Activated CD4-positive, alpha-beta memory T cell treated with anti-CD3 and anti-CD28 coated beads for 36 hours (primary cell): ENCODE measurements around the gene ENG. TPM values are rescaled to one million over a fixed set of nuclear protein-coding genes. Genes with fewer than 3 reads are reported as not detected.
"Not testable (repeated sequence)": the region's sequence is repeated elsewhere in the genome, so short reads cannot be mapped to it uniquely, and the experiment has no call there.

Experiments
- CTCF ChIA-PET: fragments of 350-600 bp; sonication (Branson Sonifier 250); formaldehyde crosslinking; loops from one replicate; lab custom pipeline; 2021; ENCODE audit warnings: antibody characterized with exemption, inconsistent platforms; lab: Charles Lee
- POLR2A ChIA-PET: fragments of 350-600 bp; sonication (Branson Sonifier 250); formaldehyde crosslinking; loops from one replicate; lab custom pipeline; 2021; ENCODE audit warnings: antibody characterized with exemption; lab: Charles Lee
- DNase-seq: peaks from one replicate; pipeline ENCODE4 v3.0.0-alpha.2; 2020
- H3K27ac Mint-ChIP-seq: one replicate; pipeline ENCODE4 v1.8.0; 2021; ENCODE audit warnings: mixed read lengths
- H3K27me3 Mint-ChIP-seq: one replicate; pipeline ENCODE4 v1.8.0; 2021; ENCODE audit warnings: mixed read lengths
- H3K36me3 Mint-ChIP-seq: one replicate; pipeline ENCODE4 v1.8.0; 2021; ENCODE audit warnings: mixed read lengths
- H3K4me1 Mint-ChIP-seq: one replicate; pipeline ENCODE4 v1.8.0; 2021; ENCODE audit warnings: low read depth, mixed read lengths
- H3K4me3 Mint-ChIP-seq: one replicate; pipeline ENCODE4 v1.8.0; 2021; ENCODE audit warnings: mild to moderate bottlenecking, mixed read lengths
- H3K9me3 Mint-ChIP-seq: one replicate; pipeline ENCODE4 v1.8.0; 2021; ENCODE audit warnings: mixed read lengths
- intact Hi-C: fragments of 100-400 bp; cut with micrococcal nuclease; formaldehyde crosslinking; loops from one replicate; pipeline ENCODE4 v1.15.1; 2023
- total RNA-seq, 2 experiments: library from RNA; stranded (reverse); gene quantifications; one replicate each; pipeline ENCODE4 v1.2.3, GENCODE V29; 2021

Gene ENG
- total RNA-seq, 2 experiments from 2014 or later = 12.0 to 12.2 TPM

- H3K36me3 Mint-ChIP-seq = peaks cover 57% of the 10 kb centered on the region
- H3K4me3 Mint-ChIP-seq = no peak overlapping the region
- peaks cover 9% of the 10 kb centered on the region for H3K4me1 Mint-ChIP-seq
- DNase-seq = no peak
- ChIA-PET CTCF (interaction anchor here (0.7 to 1.3 kb wide), 4 partner anchors 9 to 155 kb away, joined by 3 to 5 read pairs (median 3); partner anchors contain the start of gene TOR2A), POLR2A (no interaction called here)
- peaks cover 9% of the 10 kb centered on the region for H3K9me3 Mint-ChIP-seq
- intact Hi-C loops = no loop called here
- H3K27ac Mint-ChIP-seq = no peak overlapping the region
- no peaks in the 10 kb centered on the region for H3K27me3 Mint-ChIP-seq
Measured at GRCh38 chr9:127890053-127890452, 35.6 kb upstream of the ENG start.

GRCh38 chr9:127887792-127888191 is 33.3 kb upstream of the ENG start:
- no peak for DNase-seq
- no peaks in the 10 kb centered on the region for H3K27me3 Mint-ChIP-seq
- peaks cover 38% of the 10 kb centered on the region for H3K36me3 Mint-ChIP-seq
- H3K9me3 Mint-ChIP-seq = no peaks in the 10 kb centered on the region
- H3K27ac Mint-ChIP-seq = no peak overlapping the region
- intact Hi-C loops = no loop called here
- peaks cover 11% of the 10 kb centered on the region for H3K4me1 Mint-ChIP-seq
- POLR2A ChIA-PET = interaction anchor here (0.6 kb wide), 1 partner anchor 232 kb away, joined by 3 read pairs; no protein-coding TSS in a partner anchor
- CTCF ChIA-PET = interaction anchor here (1.0 kb wide), 1 partner anchor 18 kb away, joined by 4 read pairs; no protein-coding TSS in a partner anchor
- no peak overlapping the region for H3K4me3 Mint-ChIP-seq

GRCh38 chr9:127886401-127886972 is 32.0 kb upstream of the ENG start:
- H3K27ac Mint-ChIP-seq = no peak overlapping the region
- CTCF ChIA-PET = interaction anchor here (1.0 kb wide), 1 partner anchor 17 kb away, joined by 4 read pairs; no protein-coding TSS in a partner anchor
- H3K9me3 Mint-ChIP-seq = no peaks in the 10 kb centered on the region
- peaks cover 33% of the 10 kb centered on the region for H3K36me3 Mint-ChIP-seq
- intact Hi-C loops = no loop called here
- H3K27me3 Mint-ChIP-seq = no peaks in the 10 kb centered on the region
- no peak overlapping the region for H3K4me3 Mint-ChIP-seq
- DNase-seq = no peak
- H3K4me1 Mint-ChIP-seq = peaks cover 6% of the 10 kb centered on the region
- POLR2A ChIA-PET = no interaction called here

GRCh38 chr9:127885508-127886281 is 31.2 kb upstream of the ENG start:
- DNase-seq = no peak
- Mint-ChIP-seq H3K9me3 (no peaks in the 10 kb centered on the region), H3K4me3 (no peak overlapping the region), H3K4me1 (peaks cover 6% of the 10 kb centered on the region), H3K27ac (no peak overlapping the region), H3K36me3 (peaks cover 27% of the 10 kb centered on the region), H3K27me3 (no peaks in the 10 kb centered on the region)
- POLR2A ChIA-PET = no interaction called here
- CTCF ChIA-PET = interaction anchor here (1.1 to 1.7 kb wide), 3 partner anchors 16 to 151 kb away, joined by 5 to 9 read pairs (median 7); partner anchors contain the start of gene TOR2A
- intact Hi-C loops = no loop called here

GRCh38 chr9:127884976-127885490 is 30.6 kb upstream of the ENG start:
- intact Hi-C loops = no loop called here
- DNase-seq = no peak
- POLR2A ChIA-PET = no interaction called here
- no peaks in the 10 kb centered on the region for H3K27me3 Mint-ChIP-seq
- CTCF ChIA-PET = interaction anchor here (1.1 to 1.7 kb wide), 3 partner anchors 15 to 150 kb away, joined by 5 to 9 read pairs (median 7); partner anchors contain the start of gene TOR2A
- no peak overlapping the region for H3K27ac Mint-ChIP-seq
- peaks cover 6% of the 10 kb centered on the region for H3K4me1 Mint-ChIP-seq
- H3K4me3 Mint-ChIP-seq = no peak overlapping the region
- peaks cover 22% of the 10 kb centered on the region for H3K36me3 Mint-ChIP-seq
- no peaks in the 10 kb centered on the region for H3K9me3 Mint-ChIP-seq

GRCh38 chr9:127884427-127884911 is 30.0 kb upstream of the ENG start:
- intact Hi-C loops = no loop called here
- H3K9me3 Mint-ChIP-seq = no peaks in the 10 kb centered on the region
- H3K27ac Mint-ChIP-seq = peak overlapping the region; percentile 33
- no peak overlapping the region for H3K4me3 Mint-ChIP-seq
- H3K36me3 Mint-ChIP-seq = peaks cover 22% of the 10 kb centered on the region
- POLR2A ChIA-PET = no interaction called here
- peaks cover 6% of the 10 kb centered on the region for H3K4me1 Mint-ChIP-seq
- no peak for DNase-seq
- CTCF ChIA-PET = interaction anchor here (1.1 to 1.7 kb wide), 3 partner anchors 14 to 149 kb away, joined by 5 to 9 read pairs (median 7); partner anchors contain the start of gene TOR2A
- no peaks in the 10 kb centered on the region for H3K27me3 Mint-ChIP-seq

- H3K27me3 Mint-ChIP-seq = no peaks in the 10 kb centered on the region
- intact Hi-C loops = no loop called here
- H3K4me1 Mint-ChIP-seq = peaks cover 7% of the 10 kb centered on the region
- H3K27ac Mint-ChIP-seq = peak overlapping the region; percentile 33
- ChIA-PET POLR2A (no interaction called here), CTCF (no interaction called here)
- H3K4me3 Mint-ChIP-seq = no peak overlapping the region
- no peaks in the 10 kb centered on the region for H3K9me3 Mint-ChIP-seq
- peaks cover 24% of the 10 kb centered on the region for H3K36me3 Mint-ChIP-seq
- DNase-seq = no peak
Measured at GRCh38 chr9:127883959-127884358, 29.5 kb upstream of the ENG start.

GRCh38 chr9:127881715-127882114 is 27.3 kb upstream of the ENG start:
- peaks cover 10% of the 10 kb centered on the region for H3K4me1 Mint-ChIP-seq
- intact Hi-C loops, H3K27ac Mint-ChIP-seq, H3K27me3 Mint-ChIP-seq, H3K9me3 Mint-ChIP-seq, DNase-seq, POLR2A ChIA-PET, H3K4me3 Mint-ChIP-seq: not testable (repeated sequence)
- CTCF ChIA-PET = interaction anchor here (1.0 to 3.0 kb wide), 4 partner anchors 12 to 147 kb away, joined by 3 to 19 read pairs (median 4); partner anchors contain the start of genes ST6GALNAC6 and TOR2A
- peaks cover 12% of the 10 kb centered on the region for H3K36me3 Mint-ChIP-seq

- no peak overlapping the region for H3K4me3 Mint-ChIP-seq
- DNase-seq = no peak
- H3K4me1 Mint-ChIP-seq = peaks cover 8% of the 10 kb centered on the region
- intact Hi-C loops = no loop called here
- POLR2A ChIA-PET = no interaction called here
- CTCF ChIA-PET = no interaction called here
- H3K36me3 Mint-ChIP-seq = peaks cover 6% of the 10 kb centered on the region
- no peaks in the 10 kb centered on the region for H3K27me3 Mint-ChIP-seq
- H3K27ac Mint-ChIP-seq = no peak overlapping the region
- no peaks in the 10 kb centered on the region for H3K9me3 Mint-ChIP-seq
Measured at GRCh38 chr9:127880143-127880542, 25.7 kb upstream of the ENG start.

- intact Hi-C loops = no loop called here
- CTCF ChIA-PET = interaction anchor here (1.5 to 2.3 kb wide), 2 partner anchors 9 to 144 kb away, joined by 3 to 7 read pairs; partner anchors contain the start of gene TOR2A
- POLR2A ChIA-PET = no interaction called here
- Mint-ChIP-seq H3K36me3 (peaks cover 2% of the 10 kb centered on the region), H3K9me3 (no peaks in the 10 kb centered on the region), H3K4me3 (no peak overlapping the region), H3K27me3 (no peaks in the 10 kb centered on the region), H3K27ac (no peak overlapping the region), H3K4me1 (peaks cover 5% of the 10 kb centered on the region)
- DNase-seq = no peak
Measured at GRCh38 chr9:127878652-127879390, 24.4 kb upstream of the ENG start.

- intact Hi-C loops = no loop called here
- CTCF ChIA-PET = interaction anchor here (1.5 to 2.3 kb wide), 2 partner anchors 8 to 144 kb away, joined by 3 to 7 read pairs; partner anchors contain the start of gene TOR2A
- POLR2A ChIA-PET = no interaction called here
- Mint-ChIP-seq H3K36me3 (peaks cover 2% of the 10 kb centered on the region), H3K27ac (no peak overlapping the region), H3K4me1 (peaks cover 5% of the 10 kb centered on the region), H3K27me3 (no peaks in the 10 kb centered on the region), H3K4me3 (no peak overlapping the region), H3K9me3 (no peaks in the 10 kb centered on the region)
- DNase-seq = no peak
Measured at GRCh38 chr9:127878001-127878651, 23.7 kb upstream of the ENG start.
